Epidermal melanocyte (primary cell): ENCODE results near the gene MDM2.
"Not testable (repeated sequence)": the region's sequence is repeated elsewhere in the genome, so short reads cannot be mapped to it uniquely, and the experiment has no call there.

Experiments
- DNase-seq: peaks from one replicate; pipeline ENCODE4 v3.0.0; 2011; ENCODE audit warnings: low spot score; ENCODE audit not compliant: insufficient read length

MDM2 gene

GRCh38 chr12:68785823-68786222 is 22.2 kb upstream of the MDM2 start:
- DNase-seq: no peak

DNA sequence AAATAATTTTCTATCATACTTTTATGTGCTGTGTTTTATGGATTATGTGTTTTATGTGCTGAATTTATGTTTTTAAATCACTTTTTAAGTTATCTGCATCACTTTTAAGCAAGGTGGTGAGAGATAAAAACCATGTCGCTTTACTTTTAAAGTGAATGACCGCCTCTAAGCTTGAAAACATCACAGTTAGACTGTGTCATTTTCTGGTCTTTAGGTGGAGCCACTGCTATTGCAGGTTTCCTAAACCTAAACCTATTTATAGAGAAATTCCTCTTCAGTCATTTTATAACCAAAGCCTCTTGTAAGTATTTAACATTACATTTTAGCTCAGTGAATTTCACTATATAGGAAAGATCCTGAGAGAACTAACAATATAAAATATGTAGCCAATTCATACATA is 21.0 kb upstream of the MDM2 start:
- DNase-seq: no peak

- DNase-seq: no peak
These were observed 19.3 kb upstream of the MDM2 start for GRCh38 chr12:68788554-68789143.

DNA sequence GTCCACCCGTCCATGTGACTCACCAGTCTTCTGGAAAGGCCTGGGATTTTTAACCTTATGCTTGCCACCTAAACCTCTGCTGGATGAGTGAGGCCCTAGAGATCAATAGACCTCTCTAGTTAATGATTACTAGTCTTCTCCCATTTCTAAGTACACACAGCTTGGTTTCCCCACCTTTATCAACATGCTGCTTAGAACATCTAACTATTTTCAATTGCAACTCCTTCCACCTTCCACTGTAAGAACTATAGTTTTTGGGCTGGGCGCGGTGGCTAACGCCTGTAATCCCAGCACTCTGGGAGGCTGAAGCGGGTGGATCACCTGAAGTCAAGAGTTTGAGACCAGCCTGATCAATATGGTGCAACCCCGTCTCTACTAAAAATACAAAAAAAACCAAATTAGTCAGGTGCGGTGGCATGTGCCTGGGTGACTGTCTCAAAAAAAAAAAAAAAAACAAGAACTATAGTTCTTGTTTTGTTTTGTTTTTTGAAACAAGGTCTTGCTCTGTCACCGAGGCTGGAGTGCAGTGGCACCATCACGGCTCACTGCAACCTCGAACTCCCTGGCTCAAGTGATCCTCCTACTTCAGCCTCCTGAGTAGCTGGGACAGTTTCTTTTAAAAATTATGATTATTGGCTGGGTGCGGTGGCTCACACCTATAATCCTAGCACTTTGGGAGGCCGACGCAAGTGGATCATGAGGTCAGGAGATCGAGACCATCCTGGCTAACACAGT is 18.7 kb upstream of the MDM2 start:
- DNase-seq: no peak

- no peak for DNase-seq
These were observed 17.7 kb upstream of the MDM2 start for GRCh38 chr12:68790081-68790951.

GRCh38 chr12:68790952-68791234 is 17.1 kb upstream of the MDM2 start:
- no peak for DNase-seq

- DNase-seq: no peak
These were observed 16.0 kb upstream of the MDM2 start for GRCh38 chr12:68791897-68792481.

GRCh38 chr12:68792952-68793351 is 15.0 kb upstream of the MDM2 start:
- DNase-seq: no peak

- DNase-seq: no peak
These were observed 14.5 kb upstream of the MDM2 start for GRCh38 chr12:68793436-68793835.

- DNase-seq: no peak
These were observed 13.9 kb upstream of the MDM2 start for GRCh38 chr12:68793975-68794652.

- DNase-seq: no peak
These were observed 13.2 kb upstream of the MDM2 start for GRCh38 chr12:68794653-68795251.

DNA sequence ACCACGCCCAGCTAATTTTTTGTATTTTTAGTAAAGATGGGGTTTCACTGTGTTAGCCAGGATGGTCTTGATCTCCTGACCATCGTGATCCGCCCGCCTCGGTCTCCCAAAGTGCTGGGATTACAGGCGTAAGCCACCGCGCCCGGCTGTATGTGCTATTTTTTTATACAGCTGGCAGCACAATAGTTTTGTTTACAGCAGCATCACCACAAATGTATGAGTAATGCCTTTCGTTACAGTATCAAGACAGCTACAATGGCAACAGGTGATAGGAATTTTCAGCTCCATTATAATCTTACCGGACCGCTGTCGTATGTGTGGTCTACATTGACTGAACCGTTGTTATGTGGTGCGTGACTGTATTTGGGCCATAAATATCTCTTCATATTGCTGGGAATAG is 11.6 kb upstream of the MDM2 start:
- no peak for DNase-seq

DNA sequence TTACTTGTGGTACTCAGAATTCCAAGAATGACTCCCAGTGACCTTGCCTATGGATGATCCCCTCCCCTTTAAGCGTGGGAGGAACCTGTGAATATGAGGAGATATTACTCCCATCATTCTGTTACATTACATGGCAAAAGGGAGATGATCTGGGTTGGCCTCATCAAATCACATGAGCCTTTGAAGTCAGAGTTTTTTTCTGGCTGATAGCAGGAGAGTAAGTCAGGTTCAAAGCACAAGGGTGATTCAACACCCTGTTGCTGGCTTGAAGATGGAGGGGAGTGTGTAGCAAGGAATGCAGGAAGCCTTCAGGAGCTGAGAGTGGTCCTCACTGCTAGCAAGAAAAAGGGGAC is 9.1 kb upstream of the MDM2 start:
- DNase-seq: no peak

DNA sequence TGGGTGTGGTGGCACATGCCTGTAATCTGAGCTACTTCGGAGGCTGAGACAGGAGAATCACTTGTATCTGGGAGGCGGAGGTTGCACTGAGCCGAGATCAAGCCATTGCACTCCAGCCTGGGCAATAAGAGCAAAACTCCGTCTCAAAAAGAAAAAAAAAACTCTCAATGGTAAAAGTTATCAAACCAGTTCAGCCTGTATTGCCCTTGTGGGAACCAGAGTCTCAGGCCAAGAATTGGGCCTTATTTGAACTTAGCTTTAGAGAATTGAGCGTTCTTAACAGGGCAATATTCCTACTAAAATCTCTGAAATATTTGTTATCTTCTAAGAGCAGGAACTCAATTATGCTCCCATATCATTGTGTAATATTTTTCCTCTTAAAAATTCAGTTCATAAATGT is 7.7 kb upstream of the MDM2 start:
- no peak for DNase-seq

DNA sequence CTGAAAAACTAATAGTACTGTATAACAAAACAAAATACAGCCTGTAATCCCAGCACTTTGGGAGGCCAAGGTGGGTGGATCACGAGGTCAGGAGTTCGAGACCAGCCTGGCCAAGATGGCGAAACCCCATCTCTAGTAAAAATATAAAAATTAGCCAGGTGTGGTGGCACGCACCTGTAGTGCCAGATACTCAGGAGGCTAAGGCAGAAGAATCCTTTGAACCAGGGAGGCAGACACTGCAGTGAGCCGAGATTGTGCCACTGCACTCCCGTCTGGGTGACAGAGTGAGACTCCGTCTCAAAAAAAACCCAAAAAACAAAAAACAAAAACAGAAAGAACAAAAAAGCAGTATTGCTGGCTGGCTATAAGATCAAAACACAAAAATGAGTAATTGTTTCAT is 6.9 kb upstream of the MDM2 start:
- DNase-seq: not testable (repeated sequence)

- DNase-seq: not testable (repeated sequence)
These were observed 5.6 kb upstream of the MDM2 start for GRCh38 chr12:68802372-68802745.

DNA sequence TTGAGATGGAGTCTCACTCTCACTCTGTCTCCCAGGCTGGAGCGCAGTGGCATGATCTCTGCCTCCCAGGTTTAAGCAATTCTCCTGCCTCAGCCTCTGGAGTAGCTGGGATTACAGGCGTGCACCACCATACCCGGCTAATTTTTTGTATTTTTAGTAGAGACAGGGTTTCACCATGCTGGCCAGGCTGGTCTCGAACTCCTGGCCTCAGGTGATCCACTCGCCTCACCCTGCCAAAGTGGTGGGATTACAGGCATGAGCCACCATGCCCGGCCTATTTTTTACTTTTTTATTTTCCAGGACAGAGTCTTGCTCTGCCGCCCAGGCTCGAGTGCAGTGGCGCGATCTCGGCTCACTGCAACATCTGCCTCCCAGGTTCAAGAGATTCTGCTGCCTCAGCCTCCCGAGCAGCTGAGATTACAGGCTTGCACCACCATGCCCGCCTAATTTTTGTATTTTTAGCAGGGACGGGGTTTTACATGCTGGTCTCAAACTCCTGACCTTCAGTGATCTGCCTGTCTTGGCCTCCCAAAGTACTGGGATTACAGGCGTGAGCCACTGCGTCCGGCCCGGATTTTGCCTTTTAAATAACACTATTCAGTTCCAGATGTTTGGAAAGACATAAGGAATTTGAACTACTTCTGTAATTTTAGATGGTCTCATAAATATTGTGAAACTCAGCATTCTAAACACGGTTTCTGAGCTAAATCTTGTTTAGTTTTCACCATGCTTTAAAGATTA is 4.9 kb upstream of the MDM2 start:
- DNase-seq: not testable (repeated sequence)

GRCh38 chr12:68803948-68804656 is 3.9 kb upstream of the MDM2 start:
- DNase-seq: no peak

GRCh38 chr12:68804657-68805591 is 3.1 kb upstream of the MDM2 start:
- no peak for DNase-seq
